Ishikawa (cell line): ENCODE data around the gene RPS4Y1.

Experiments
- CEBPB ChIP-seq: IDR thresholded peaks from 2 replicates; pipeline ENCODE4 v1.6.1; 2012
- EGR1 ChIP-seq: IDR thresholded peaks from 2 replicates; pipeline ENCODE4 v1.6.1; 2012
- EP300 ChIP-seq: IDR thresholded peaks from 2 replicates; pipeline ENCODE4 v1.6.1; 2012; ENCODE audit warnings: borderline replicate concordance
- NFIC ChIP-seq: IDR thresholded peaks from 2 replicates; pipeline ENCODE4 v1.6.1; 2012
- RAD21 ChIP-seq: IDR thresholded peaks from 2 replicates; pipeline ENCODE4 v1.6.1; 2012; ENCODE audit warnings: low read depth
- REST ChIP-seq: IDR thresholded peaks from 2 replicates; pipeline ENCODE4 v1.6.1; 2012; ENCODE audit warnings: low read depth, mild to moderate bottlenecking
- TAF1 ChIP-seq: IDR thresholded peaks from 2 replicates; pipeline ENCODE4 v1.6.1; 2012; ENCODE audit warnings: low read depth, mild to moderate bottlenecking
- TCF12 ChIP-seq: IDR thresholded peaks from 2 replicates; pipeline ENCODE4 v1.6.1; 2012; ENCODE audit warnings: low read depth
- TEAD4 ChIP-seq: IDR thresholded peaks from 2 replicates; pipeline ENCODE4 v1.6.1; 2012
- YY1 ChIP-seq: IDR thresholded peaks from 2 replicates; pipeline ENCODE4 v1.6.1; 2012; ENCODE audit warnings: low read depth
- ZBTB7A ChIP-seq: IDR thresholded peaks from 2 replicates; pipeline ENCODE4 v1.6.1; 2012; ENCODE audit warnings: low read depth

GRCh38 chrY:2800246-2800645 lies 41.2 kb upstream of the RPS4Y1 start:
- TF ChIP-seq REST (no peak), RAD21 (no peak), CEBPB (no peak), NFIC (no peak), TEAD4 (no peak), EGR1 (no peak), TAF1 (no peak), EP300 (no peak), ZBTB7A (no peak), TCF12 (no peak), YY1 (no peak)
